ENCODE data around the gene DNAJC1.

Gene DNAJC1

DNA sequence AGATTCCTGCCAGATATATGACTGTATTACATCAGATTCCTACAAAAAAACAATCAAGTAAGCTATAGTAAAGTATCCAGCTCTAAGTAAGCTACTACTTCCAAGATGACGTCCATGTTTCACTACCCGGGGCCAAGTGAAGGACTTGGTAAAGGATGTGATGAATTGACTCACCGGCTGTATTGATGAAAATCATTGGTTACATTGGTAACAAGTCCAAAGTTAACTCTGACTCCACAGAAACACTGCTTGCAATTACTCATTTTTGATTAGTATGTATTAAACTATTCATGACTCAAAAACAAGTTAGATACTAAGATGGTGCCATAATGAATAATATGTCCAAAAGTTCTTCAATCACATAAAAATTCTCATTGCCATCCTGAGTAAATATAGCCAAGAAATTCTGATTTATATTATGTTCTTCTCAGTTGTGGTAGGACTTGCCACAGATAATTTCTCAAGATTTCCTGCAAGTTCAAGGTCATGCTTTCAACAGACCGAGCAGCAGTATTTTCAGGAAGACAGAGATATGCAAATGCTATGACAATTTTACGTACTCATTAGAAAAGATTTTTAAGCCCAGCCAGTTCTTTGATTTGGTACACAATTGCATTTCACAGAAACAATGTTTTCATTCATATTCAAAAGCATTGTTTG lies 12.6 kb upstream of the DNAJC1 start:
- TF ChIP-seq ZBTB7A (IDR thresholded peaks at IDR 0.05; ENCODE audit: low read depth) (no peak), TAF1 (IDR thresholded peaks at IDR 0.05; ENCODE audit: low read depth) (no peak)

DNA sequence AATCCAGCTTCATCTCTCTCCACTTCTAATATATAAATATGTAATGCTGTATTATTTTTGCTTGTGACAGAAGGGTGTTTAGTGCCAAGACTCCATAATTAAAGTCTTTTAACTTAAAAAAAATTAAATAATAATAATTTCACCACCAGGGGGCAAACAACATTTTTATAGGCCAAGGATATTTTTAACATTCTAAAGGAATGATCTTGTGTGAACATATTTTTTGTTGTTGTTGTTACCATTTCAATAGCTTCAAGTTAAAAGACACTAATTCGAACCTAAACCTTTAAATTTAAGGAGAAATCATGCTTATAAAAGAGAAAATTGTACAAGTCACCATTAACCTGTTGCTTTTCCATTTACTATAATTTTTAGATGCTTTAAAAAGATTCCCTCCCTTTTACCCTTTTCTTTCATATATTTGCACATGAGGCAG lies 7.5 kb upstream of the DNAJC1 start:
- no peak for TF ChIP-seq YY1 (IDR thresholded peaks at IDR 0.05; ENCODE audit: low read depth)
- TF ChIP-seq, protein P1, sequence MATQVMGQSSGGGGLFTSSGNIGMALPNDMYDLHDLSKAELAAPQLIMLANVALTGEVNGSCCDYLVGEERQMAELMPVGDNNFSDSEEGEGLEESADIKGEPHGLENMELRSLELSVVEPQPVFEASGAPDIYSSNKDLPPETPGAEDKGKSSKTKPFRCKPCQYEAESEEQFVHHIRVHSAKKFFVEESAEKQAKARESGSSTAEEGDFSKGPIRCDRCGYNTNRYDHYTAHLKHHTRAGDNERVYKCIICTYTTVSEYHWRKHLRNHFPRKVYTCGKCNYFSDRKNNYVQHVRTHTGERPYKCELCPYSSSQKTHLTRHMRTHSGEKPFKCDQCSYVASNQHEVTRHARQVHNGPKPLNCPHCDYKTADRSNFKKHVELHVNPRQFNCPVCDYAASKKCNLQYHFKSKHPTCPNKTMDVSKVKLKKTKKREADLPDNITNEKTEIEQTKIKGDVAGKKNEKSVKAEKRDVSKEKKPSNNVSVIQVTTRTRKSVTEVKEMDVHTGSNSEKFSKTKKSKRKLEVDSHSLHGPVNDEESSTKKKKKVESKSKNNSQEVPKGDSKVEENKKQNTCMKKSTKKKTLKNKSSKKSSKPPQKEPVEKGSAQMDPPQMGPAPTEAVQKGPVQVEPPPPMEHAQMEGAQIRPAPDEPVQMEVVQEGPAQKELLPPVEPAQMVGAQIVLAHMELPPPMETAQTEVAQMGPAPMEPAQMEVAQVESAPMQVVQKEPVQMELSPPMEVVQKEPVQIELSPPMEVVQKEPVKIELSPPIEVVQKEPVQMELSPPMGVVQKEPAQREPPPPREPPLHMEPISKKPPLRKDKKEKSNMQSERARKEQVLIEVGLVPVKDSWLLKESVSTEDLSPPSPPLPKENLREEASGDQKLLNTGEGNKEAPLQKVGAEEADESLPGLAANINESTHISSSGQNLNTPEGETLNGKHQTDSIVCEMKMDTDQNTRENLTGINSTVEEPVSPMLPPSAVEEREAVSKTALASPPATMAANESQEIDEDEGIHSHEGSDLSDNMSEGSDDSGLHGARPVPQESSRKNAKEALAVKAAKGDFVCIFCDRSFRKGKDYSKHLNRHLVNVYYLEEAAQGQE (IDR thresholded peaks at IDR 0.05; ENCODE audit: low read depth): no peak

DNA sequence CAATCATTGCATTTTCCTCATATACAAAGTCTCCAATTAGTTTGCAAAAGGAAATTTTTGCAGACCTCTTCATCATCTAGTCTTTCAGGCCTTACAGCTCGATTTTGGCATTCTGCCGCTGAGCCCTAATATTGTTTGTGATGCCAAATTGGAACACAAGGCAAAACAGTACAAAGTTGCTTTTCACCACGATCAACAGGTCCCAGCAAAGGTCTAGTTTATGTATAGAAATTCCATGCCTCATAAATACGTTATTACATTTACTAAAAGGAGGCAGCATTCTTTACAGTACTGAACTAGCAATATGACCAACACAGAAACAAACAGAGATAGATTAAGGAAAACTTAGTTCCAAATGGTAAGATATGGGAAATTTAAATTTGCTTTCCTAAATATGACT lies 7.0 kb upstream of the DNAJC1 start:
- TF ChIP-seq EP300 (IDR thresholded peaks at IDR 0.05; ENCODE audit: borderline replicate concordance) (no peak), TEAD4 (IDR thresholded peaks at IDR 0.05) (no peak), NFIC (IDR thresholded peaks at IDR 0.05) (no peak), CREB1 (IDR thresholded peaks at IDR 0.05; ENCODE audit: low read depth) (no peak), TAF1 (IDR thresholded peaks at IDR 0.05; ENCODE audit: low read depth) (no peak), ZBTB7A (IDR thresholded peaks at IDR 0.05; ENCODE audit: low read depth) (no peak), YY1 (IDR thresholded peaks at IDR 0.05; ENCODE audit: low read depth) (no peak), FOXM1 (IDR thresholded peaks at IDR 0.05; ENCODE audit: borderline replicate concordance, low read depth) (no peak), TCF12 (IDR thresholded peaks at IDR 0.05; ENCODE audit: low read depth) (no peak), CEBPB (IDR thresholded peaks at IDR 0.05) (no peak), RAD21 (IDR thresholded peaks at IDR 0.05; ENCODE audit: low read depth) (no peak), EGR1 (IDR thresholded peaks at IDR 0.05) (no peak)
- TF ChIP-seq, protein P1 (IDR thresholded peaks at IDR 0.05; ENCODE audit: low read depth): no peak
- TF ChIP-seq, protein P2, sequence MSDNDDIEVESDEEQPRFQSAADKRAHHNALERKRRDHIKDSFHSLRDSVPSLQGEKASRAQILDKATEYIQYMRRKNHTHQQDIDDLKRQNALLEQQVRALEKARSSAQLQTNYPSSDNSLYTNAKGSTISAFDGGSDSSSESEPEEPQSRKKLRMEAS (IDR thresholded peaks at IDR 0.05): no peak
- TF ChIP-seq, protein P3, sequence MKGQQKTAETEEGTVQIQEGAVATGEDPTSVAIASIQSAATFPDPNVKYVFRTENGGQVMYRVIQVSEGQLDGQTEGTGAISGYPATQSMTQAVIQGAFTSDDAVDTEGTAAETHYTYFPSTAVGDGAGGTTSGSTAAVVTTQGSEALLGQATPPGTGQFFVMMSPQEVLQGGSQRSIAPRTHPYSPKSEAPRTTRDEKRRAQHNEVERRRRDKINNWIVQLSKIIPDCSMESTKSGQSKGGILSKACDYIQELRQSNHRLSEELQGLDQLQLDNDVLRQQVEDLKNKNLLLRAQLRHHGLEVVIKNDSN (IDR thresholded peaks at IDR 0.05): no peak

DNA sequence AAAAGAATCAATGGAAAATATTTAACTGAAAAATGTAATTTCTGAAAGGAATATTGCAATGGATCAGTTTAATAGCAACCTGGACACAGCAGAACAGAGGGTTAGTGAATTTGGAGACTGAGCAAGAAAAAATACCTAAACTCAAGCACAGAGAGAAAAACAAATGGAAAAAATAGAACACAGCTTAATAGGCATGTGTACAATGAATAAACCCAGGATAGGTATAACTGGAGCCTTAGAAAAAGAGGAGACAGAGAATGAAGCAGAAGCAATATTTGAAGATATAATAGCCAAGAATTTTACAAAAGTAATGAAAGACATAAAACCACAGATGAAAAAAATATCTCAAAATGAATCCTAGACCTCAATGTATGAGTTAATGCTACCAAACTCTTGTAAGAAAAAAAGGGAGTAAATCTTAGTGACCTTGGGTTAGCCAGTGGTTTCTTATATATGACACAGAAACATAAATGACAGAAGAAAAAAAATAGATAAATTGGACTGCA lies 2.9 kb upstream of the DNAJC1 start:
- TF ChIP-seq CREB1 (IDR thresholded peaks at IDR 0.05; ENCODE audit: low read depth) (no peak), NFIC (IDR thresholded peaks at IDR 0.05) (no peak), TEAD4 (IDR thresholded peaks at IDR 0.05) (no peak), TCF12 (IDR thresholded peaks at IDR 0.05; ENCODE audit: low read depth) (no peak), ZBTB7A (IDR thresholded peaks at IDR 0.05; ENCODE audit: low read depth) (no peak), CEBPB (IDR thresholded peaks at IDR 0.05) (no peak), EP300 (IDR thresholded peaks at IDR 0.05; ENCODE audit: borderline replicate concordance) (no peak), TAF1 (IDR thresholded peaks at IDR 0.05; ENCODE audit: low read depth) (no peak), EGR1 (IDR thresholded peaks at IDR 0.05) (no peak)
- TF ChIP-seq, protein P3 (IDR thresholded peaks at IDR 0.05): no peak

DNA sequence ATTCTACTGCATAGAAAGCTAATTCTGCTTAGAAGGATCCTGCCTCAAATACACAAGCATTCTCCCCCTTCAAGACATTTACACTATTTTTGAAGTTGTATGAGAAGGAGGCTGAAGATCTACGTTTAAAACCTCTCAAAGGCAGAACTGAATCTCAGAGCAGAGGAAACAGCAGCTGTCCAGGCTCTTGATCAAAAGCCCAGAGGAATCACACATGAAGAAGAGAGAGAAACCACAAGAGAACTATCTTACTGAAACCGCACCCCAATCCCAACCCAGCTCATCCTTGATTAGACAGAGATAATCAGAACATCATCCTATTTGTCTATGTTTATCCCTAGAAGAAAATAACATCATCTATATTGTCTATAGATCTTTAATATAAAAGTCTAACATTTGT lies 2.2 kb upstream of the DNAJC1 start:
- TF ChIP-seq TCF12 (IDR thresholded peaks at IDR 0.05; ENCODE audit: low read depth) (no peak), EGR1 (IDR thresholded peaks at IDR 0.05) (no peak), ZBTB7A (IDR thresholded peaks at IDR 0.05; ENCODE audit: low read depth) (no peak), EP300 (IDR thresholded peaks at IDR 0.05; ENCODE audit: borderline replicate concordance) (no peak), CREB1 (IDR thresholded peaks at IDR 0.05; ENCODE audit: low read depth) (no peak), NFIC (IDR thresholded peaks at IDR 0.05) (no peak), FOXM1 (IDR thresholded peaks at IDR 0.05; ENCODE audit: borderline replicate concordance, low read depth) (no peak), RAD21 (IDR thresholded peaks at IDR 0.05; ENCODE audit: low read depth) (no peak), YY1 (IDR thresholded peaks at IDR 0.05; ENCODE audit: low read depth) (no peak)
- TF ChIP-seq, protein P2 (IDR thresholded peaks at IDR 0.05): no peak

DNA sequence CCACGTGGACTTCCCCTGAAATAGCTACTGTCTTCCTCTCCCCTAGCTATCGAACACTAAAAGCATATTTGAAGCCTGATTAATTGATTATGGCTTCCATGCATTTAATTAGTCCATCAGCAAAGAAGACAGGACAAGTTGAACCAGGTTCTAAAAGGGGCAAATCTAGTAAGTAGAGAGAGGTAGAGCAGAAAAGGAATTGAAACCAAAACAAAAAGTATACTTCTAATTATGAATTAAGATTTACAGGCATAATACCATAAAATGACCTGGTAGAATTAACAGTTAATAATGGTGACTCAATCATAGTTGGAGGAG lies 393 bp upstream of the DNAJC1 start:
- TF ChIP-seq TCF12 (IDR thresholded peaks at IDR 0.05; ENCODE audit: low read depth) (no peak), ZBTB7A (IDR thresholded peaks at IDR 0.05; ENCODE audit: low read depth) (no peak), TEAD4 (IDR thresholded peaks at IDR 0.05) (no peak), CEBPB (IDR thresholded peaks at IDR 0.05) (no peak), FOXM1 (IDR thresholded peaks at IDR 0.05; ENCODE audit: borderline replicate concordance, low read depth) (no peak), CREB1 (IDR thresholded peaks at IDR 0.05; ENCODE audit: low read depth) (no peak)
- TF ChIP-seq, protein P1 (IDR thresholded peaks at IDR 0.05; ENCODE audit: low read depth): no peak
- TF ChIP-seq, protein P3 (IDR thresholded peaks at IDR 0.05): no peak

All from Ishikawa (cell line).